Suprapubic skin (tissue), 4 donors: ENCODE results near the gene ZSCAN31. TPM values are rescaled to one million over a fixed set of nuclear protein-coding genes. Genes with fewer than 3 reads are reported as not detected.
"Not testable (repeated sequence)": the region's sequence is repeated elsewhere in the genome, so short reads cannot be mapped to it uniquely, and the experiment has no call there.

Experiments used
- DNase-seq, 2 donors: peaks; one replicate each; pipeline ENCODE4 v3.0.0-alpha.2; 2019; ENCODE audit warnings: low spot score in 2 of 2
- H3K27ac ChIP-seq: fragments of 200-600 bp; sonication (generic); one replicate; pipeline ENCODE4 v1.5.1; 2019
- H3K27me3 ChIP-seq: fragments of 200-600 bp; sonication (generic); one replicate; pipeline ENCODE4 v1.5.1; 2019
- H3K36me3 ChIP-seq: fragments of 200-600 bp; sonication (generic); one replicate; pipeline ENCODE4 v1.5.1; 2019
- H3K4me1 ChIP-seq: fragments of 200-600 bp; sonication (generic); one replicate; pipeline ENCODE4 v1.5.1; 2019
- H3K4me3 ChIP-seq: fragments of 200-600 bp; sonication (generic); one replicate; pipeline ENCODE4 v1.5.1; 2019; ENCODE audit warnings: mild to moderate bottlenecking
- H3K9me3 ChIP-seq: fragments of 200-600 bp; sonication (generic); one replicate; pipeline ENCODE4 v1.5.1; 2019
- CTCF ChIP-seq, 2 donors: fragments of 200-600 bp in 1 of 2; fragments of 450-650 bp in 1 of 2; sonication (generic) in 1 of 2; IDR thresholded peaks; one replicate each; pipeline ENCODE4 v1.5.1; 2016 to 2019; ENCODE audit warnings: antibody characterized with exemption in 2 of 2, mild to moderate bottlenecking in 1 of 2, moderate library complexity in 1 of 2
- EP300 ChIP-seq: sonication (generic); formaldehyde crosslinking; IDR thresholded peaks from one replicate; pipeline ENCODE4 v1.6.1; 2017; ENCODE audit warnings: antibody characterized with exemption
- POLR2A ChIP-seq, 2 donors: fragments of 450-650 bp; IDR thresholded peaks; one replicate each; pipeline ENCODE4 v1.6.1; 2017; ENCODE audit warnings: antibody characterized with exemption in 2 of 2, mild to moderate bottlenecking in 2 of 2, moderate library complexity in 2 of 2
- POLR2AphosphoS5 ChIP-seq, 3 donors: sonication (generic); formaldehyde crosslinking; IDR thresholded peaks; one replicate each; pipeline ENCODE4 v1.6.1; 2017; ENCODE audit warnings: antibody characterized with exemption in 3 of 3
- WGBS: methylation state at CpG from one replicate; pipeline ENCODE4 v1.1.5; 2018; 5-methylcytosine and 5-hydroxymethylcytosine counted together
- total RNA-seq, 4 donors: library from RNA; depleted of rRNA; stranded (reverse); fragments of >200 nt; gene quantifications; one replicate each; pipeline ENCODE4 v1.1.0, GENCODE V29; 2016

Gene ZSCAN31
- total RNA-seq, 4 donors from 2014 or later = 2.8 to 11.3 (median 10.7) TPM

- no peak for DNase-seq
- no peaks in the 10 kb centered on the region for H3K36me3 ChIP-seq
- H3K27ac ChIP-seq = no peak overlapping the region
- H3K9me3 ChIP-seq = no peaks in the 10 kb centered on the region
- H3K4me1 ChIP-seq = no peaks in the 10 kb centered on the region
- no peak for TF ChIP-seq CTCF (IDR thresholded peaks at IDR 0.05)
- TF ChIP-seq POLR2A (IDR thresholded peaks at IDR 0.05) = no peak
- no peak for TF ChIP-seq POLR2AphosphoS5 (IDR thresholded peaks at IDR 0.05)
- no peak for TF ChIP-seq EP300
- 64% methylated on average over 3 of the region's 3 CpGs for WGBS
- H3K4me3 ChIP-seq = no peak overlapping the region
- H3K27me3 ChIP-seq = no peaks in the 10 kb centered on the region
Measured at GRCh38 chr6:28315628-28316027, 20.3 kb downstream of the ZSCAN31 start.

DNA sequence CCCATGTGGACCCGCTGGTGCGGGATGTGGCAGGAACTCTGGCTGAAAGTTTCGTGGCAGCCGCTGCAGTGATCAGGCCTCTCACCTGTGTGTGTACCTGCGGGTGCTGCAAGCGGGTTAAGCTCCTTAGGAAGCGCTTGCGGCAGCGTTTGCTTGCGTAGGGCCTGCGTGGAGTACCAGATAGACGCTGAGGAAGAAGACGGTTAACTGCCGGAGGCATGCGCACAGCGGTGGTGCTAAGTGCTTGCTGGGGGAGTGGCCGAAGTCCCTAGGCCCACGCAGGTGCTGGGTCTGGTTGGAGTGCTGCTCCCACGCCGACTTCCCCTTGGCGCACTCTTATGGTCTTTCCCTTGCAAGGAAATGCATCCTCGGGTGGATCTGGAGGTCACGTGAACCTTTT lies 23.0 kb downstream of the ZSCAN31 start:
- H3K36me3 ChIP-seq = no peaks in the 10 kb centered on the region
- H3K27ac ChIP-seq = no peak overlapping the region
- WGBS = 95% methylated on average over 23 of the region's 23 CpGs
- H3K4me3 ChIP-seq = no peak overlapping the region
- H3K27me3 ChIP-seq = no peaks in the 10 kb centered on the region
- TF ChIP-seq CTCF (IDR thresholded peaks at IDR 0.05) (no peak), POLR2AphosphoS5 (IDR thresholded peaks at IDR 0.05) (no peak), POLR2A (IDR thresholded peaks at IDR 0.05) (no peak), EP300 (no peak)
- no peak for DNase-seq
- H3K9me3 ChIP-seq = no peaks in the 10 kb centered on the region
- no peaks in the 10 kb centered on the region for H3K4me1 ChIP-seq

GRCh38 chr6:28311139-28311823 lies 24.7 kb downstream of the ZSCAN31 start:
- Histone ChIP-seq H3K27ac (no peak overlapping the region), H3K9me3 (no peaks in the 10 kb centered on the region), H3K36me3 (no peaks in the 10 kb centered on the region), H3K4me3 (no peak overlapping the region), H3K4me1 (no peaks in the 10 kb centered on the region), H3K27me3 (no peaks in the 10 kb centered on the region)
- WGBS = 80% methylated on average over 9 of the region's 9 CpGs
- TF ChIP-seq EP300 = no peak
- no peak for TF ChIP-seq CTCF (IDR thresholded peaks at IDR 0.05)
- no peak for TF ChIP-seq POLR2A (IDR thresholded peaks at IDR 0.05)
- TF ChIP-seq POLR2AphosphoS5 (IDR thresholded peaks at IDR 0.05) = no peak
- no peak for DNase-seq

GRCh38 chr6:28306363-28306762 lies 29.6 kb downstream of the ZSCAN31 start:
- not testable (repeated sequence) for H3K27ac ChIP-seq, H3K36me3 ChIP-seq, DNase-seq, H3K4me3 ChIP-seq, H3K9me3 ChIP-seq, H3K27me3 ChIP-seq, H3K4me1 ChIP-seq

DNA sequence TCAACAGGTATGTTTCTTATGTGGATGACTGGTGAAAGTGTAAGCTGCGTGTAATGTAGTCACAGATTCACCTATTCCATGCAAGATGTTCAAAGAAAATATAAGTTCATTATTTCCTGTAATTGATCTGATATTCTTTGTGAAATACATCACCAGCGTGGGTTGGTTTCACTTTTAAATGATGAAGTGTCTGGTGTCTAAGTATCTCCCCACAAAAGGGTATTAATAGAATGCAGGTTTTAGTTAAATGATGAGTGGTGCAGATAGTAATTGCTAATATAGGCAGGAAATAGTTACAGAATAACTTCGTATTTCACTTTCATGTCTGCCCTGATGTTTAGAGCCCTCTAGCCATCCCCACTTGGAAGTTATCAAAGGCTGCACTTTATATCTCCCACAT lies 32.4 kb downstream of the ZSCAN31 start:
- DNase-seq = no peak
- Histone ChIP-seq H3K36me3 (peaks cover 5% of the 10 kb centered on the region), H3K4me3 (no peak overlapping the region), H3K9me3 (no peaks in the 10 kb centered on the region), H3K27ac (no peak overlapping the region), H3K27me3 (no peaks in the 10 kb centered on the region), H3K4me1 (no peaks in the 10 kb centered on the region)
- 88% methylated on average over 3 of the region's 3 CpGs for WGBS
- TF ChIP-seq EP300 (no peak), CTCF (IDR thresholded peaks at IDR 0.05) (no peak), POLR2AphosphoS5 (IDR thresholded peaks at IDR 0.05) (no peak), POLR2A (IDR thresholded peaks at IDR 0.05) (no peak)

DNA sequence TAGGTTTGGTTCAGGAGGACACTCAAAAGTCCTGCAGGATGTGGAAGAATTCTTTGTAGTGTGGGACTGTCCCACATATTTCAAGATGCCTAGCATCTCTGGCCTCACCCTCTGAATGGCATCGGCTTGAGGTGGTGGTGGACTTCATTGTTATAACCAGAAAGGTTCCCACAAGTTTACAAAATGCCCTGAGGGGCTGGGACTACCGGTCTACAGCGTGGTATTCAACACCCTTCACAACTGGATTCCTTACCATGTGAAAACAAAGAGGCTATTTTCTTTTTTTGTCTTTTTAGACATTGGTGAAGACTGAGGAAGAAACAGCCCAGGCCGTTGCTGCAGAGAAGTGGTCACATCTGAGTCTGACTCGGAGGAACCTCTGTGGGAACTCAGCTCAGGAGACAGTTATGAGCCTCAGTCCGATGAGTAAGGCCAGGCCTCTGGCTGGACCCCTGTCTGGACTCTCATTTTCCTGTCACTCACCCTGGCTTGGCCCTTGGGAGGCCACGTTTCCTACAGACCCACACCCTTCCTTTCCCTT lies 39.4 kb downstream of the ZSCAN31 start:
- H3K36me3 ChIP-seq = peaks cover 5% of the 10 kb centered on the region
- no peaks in the 10 kb centered on the region for H3K4me1 ChIP-seq
- no peak for DNase-seq
- H3K27ac ChIP-seq = no peak overlapping the region
- no peak overlapping the region for H3K4me3 ChIP-seq
- WGBS = 91% methylated on average over 7 of the region's 7 CpGs
- no peaks in the 10 kb centered on the region for H3K27me3 ChIP-seq
- TF ChIP-seq POLR2A (IDR thresholded peaks at IDR 0.05) = no peak
- no peak for TF ChIP-seq CTCF (IDR thresholded peaks at IDR 0.05)
- TF ChIP-seq EP300 = no peak
- TF ChIP-seq POLR2AphosphoS5 (IDR thresholded peaks at IDR 0.05) = no peak
- H3K9me3 ChIP-seq = no peaks in the 10 kb centered on the region
